Measurements from ENCODE around the gene NT5C2.
"Not testable (repeated sequence)": the region's sequence is repeated elsewhere in the genome, so short reads cannot be mapped to it uniquely, and the experiment has no call there.

The NT5C2 gene

DNA sequence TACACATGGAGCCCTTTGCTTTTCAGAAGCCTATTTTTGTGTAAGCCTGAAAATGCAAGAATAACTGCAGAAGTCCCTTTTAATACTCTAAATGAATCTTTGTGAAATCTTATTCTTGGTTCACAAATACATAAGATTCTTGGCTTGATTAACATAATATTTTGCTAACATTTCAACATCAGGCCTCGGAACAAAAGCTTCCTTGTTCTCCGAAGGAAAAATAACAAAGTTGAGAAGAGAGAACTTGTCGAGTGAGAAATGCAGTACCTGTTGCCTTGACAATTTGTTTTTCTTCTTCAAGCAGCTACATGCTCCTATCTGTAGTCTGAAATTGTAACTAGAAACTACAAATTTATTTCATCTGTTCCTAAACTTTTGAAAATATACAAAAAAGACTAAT, 8.5 kb downstream of the NT5C2 start:
- Mint-ChIP-seq H3K4me1 (peaks cover 21% of the 10 kb centered on the region), H3K4me3 (no peak overlapping the region), H3K27me3 (ENCODE audit: low read depth, poor library complexity) (no peaks in the 10 kb centered on the region), H3K36me3 (ENCODE audit: low read depth) (peaks cover 35% of the 10 kb centered on the region), H3K27ac (peak overlapping the region; percentile 79), H3K9me3 (no peaks in the 10 kb centered on the region)
- TF ChIP-seq, protein P1, sequence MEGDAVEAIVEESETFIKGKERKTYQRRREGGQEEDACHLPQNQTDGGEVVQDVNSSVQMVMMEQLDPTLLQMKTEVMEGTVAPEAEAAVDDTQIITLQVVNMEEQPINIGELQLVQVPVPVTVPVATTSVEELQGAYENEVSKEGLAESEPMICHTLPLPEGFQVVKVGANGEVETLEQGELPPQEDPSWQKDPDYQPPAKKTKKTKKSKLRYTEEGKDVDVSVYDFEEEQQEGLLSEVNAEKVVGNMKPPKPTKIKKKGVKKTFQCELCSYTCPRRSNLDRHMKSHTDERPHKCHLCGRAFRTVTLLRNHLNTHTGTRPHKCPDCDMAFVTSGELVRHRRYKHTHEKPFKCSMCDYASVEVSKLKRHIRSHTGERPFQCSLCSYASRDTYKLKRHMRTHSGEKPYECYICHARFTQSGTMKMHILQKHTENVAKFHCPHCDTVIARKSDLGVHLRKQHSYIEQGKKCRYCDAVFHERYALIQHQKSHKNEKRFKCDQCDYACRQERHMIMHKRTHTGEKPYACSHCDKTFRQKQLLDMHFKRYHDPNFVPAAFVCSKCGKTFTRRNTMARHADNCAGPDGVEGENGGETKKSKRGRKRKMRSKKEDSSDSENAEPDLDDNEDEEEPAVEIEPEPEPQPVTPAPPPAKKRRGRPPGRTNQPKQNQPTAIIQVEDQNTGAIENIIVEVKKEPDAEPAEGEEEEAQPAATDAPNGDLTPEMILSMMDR (IDR thresholded peaks at IDR 0.05) = no peak
- DNase-seq = no peak

DNA sequence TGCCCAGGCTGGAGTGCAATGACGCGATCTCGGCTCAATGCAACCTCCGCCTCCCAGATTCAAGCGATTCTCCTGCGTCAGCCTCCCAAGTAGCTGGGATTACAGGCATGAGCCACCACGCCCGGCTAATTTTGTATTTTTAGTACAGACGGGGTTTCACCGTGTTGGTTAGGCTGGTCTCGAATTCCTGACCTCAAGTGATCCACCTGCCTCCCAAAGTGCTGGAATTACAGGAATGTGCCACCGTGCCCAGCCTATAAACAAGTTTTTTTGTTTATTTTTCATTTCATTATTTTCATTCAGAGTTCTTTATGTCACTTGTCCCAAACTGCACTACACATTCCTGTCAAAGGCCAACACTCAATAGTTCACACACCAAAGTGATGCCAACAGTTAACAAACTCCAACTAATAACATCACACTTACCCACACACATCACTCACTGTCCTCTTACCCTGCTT, 9.1 kb downstream of the NT5C2 start:
- H3K27ac Mint-ChIP-seq = peak overlapping the region; percentile 79
- not testable (repeated sequence) for H3K9me3 Mint-ChIP-seq; DNase-seq; H3K4me3 Mint-ChIP-seq; H3K27me3 Mint-ChIP-seq (ENCODE audit: low read depth, poor library complexity)
- H3K36me3 Mint-ChIP-seq (ENCODE audit: low read depth) = peaks cover 35% of the 10 kb centered on the region
- peaks cover 20% of the 10 kb centered on the region for H3K4me1 Mint-ChIP-seq

DNA sequence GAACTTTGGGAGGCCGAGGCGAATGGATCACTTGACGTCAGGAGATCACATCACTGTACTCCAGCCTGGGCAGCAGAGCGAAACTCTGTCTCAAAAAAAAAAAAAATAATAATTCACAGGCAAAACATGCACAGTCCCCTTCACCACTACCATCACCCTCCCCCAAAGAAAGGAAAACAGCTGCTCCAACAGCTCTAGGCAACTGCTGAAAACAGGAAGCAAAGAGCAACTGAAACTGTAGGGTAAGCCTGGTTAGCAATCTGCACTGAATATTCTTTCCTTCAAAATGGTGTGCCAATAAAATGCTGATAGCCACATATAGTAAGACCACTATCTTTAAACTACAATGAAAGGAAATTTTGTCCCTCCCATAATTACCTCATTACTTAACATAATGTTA, 11.8 kb downstream of the NT5C2 start:
- H3K9me3 Mint-ChIP-seq = no peaks in the 10 kb centered on the region
- H3K27me3 Mint-ChIP-seq (ENCODE audit: low read depth, poor library complexity) = no peaks in the 10 kb centered on the region
- H3K36me3 Mint-ChIP-seq (ENCODE audit: low read depth) = peaks cover 27% of the 10 kb centered on the region
- no peak overlapping the region for H3K27ac Mint-ChIP-seq
- peaks cover 11% of the 10 kb centered on the region for H3K4me1 Mint-ChIP-seq
- no peak for DNase-seq
- no peak overlapping the region for H3K4me3 Mint-ChIP-seq
- TF ChIP-seq, protein P1 (IDR thresholded peaks at IDR 0.05) = no peak

DNA sequence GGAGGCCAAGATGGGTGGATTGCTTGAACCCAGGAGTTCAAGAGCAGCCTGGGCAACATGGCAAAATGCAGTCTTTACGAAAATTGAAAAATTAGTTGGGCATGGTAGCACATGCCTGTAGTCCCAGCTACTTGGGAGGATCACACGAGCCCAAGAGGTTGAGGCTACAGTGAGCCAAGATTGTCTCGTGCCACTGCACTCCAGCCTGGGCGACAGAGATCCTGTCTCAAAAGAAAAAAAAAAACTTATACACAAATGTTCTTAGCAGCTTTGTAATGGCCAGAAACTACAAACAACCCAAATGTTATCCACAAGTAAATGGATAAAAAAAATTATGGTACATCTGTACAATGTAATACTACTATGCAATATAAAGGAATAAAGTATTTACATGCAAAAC, 12.6 kb downstream of the NT5C2 start:
- TF ChIP-seq, protein P1 (IDR thresholded peaks at IDR 0.05) = no peak
- H3K27ac Mint-ChIP-seq = no peak overlapping the region
- H3K27me3 Mint-ChIP-seq (ENCODE audit: low read depth, poor library complexity) = no peaks in the 10 kb centered on the region
- peaks cover 11% of the 10 kb centered on the region for H3K4me1 Mint-ChIP-seq
- no peak for DNase-seq
- H3K4me3 Mint-ChIP-seq = no peak overlapping the region
- no peaks in the 10 kb centered on the region for H3K9me3 Mint-ChIP-seq
- peaks cover 31% of the 10 kb centered on the region for H3K36me3 Mint-ChIP-seq (ENCODE audit: low read depth)

DNA sequence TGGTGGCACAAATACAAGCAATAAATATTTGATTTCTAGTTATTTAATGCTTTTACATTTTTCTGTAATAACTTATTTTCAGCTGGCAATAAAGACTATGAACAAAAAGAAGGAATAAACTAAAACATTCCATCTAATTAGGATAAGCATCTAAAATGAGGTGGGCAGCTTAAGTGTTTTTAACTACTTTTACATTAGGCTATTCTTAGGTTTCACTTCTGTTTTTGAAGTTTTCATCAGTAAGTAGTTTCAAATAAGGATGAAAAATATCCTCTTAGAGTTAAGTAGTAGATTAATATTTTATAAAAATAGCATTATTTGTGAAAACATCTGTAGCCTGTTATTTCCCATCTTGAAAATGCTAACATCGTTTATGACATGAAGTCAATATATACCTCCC, 15.9 kb downstream of the NT5C2 start:
- no peaks in the 10 kb centered on the region for H3K9me3 Mint-ChIP-seq
- H3K27ac Mint-ChIP-seq = peak overlapping the region; percentile 75
- peaks cover 55% of the 10 kb centered on the region for H3K36me3 Mint-ChIP-seq (ENCODE audit: low read depth)
- no peak overlapping the region for H3K4me3 Mint-ChIP-seq
- TF ChIP-seq, protein P1 (IDR thresholded peaks at IDR 0.05) = no peak
- DNase-seq = no peak
- H3K4me1 Mint-ChIP-seq = no peaks in the 10 kb centered on the region
- no peaks in the 10 kb centered on the region for H3K27me3 Mint-ChIP-seq (ENCODE audit: low read depth, poor library complexity)

DNA sequence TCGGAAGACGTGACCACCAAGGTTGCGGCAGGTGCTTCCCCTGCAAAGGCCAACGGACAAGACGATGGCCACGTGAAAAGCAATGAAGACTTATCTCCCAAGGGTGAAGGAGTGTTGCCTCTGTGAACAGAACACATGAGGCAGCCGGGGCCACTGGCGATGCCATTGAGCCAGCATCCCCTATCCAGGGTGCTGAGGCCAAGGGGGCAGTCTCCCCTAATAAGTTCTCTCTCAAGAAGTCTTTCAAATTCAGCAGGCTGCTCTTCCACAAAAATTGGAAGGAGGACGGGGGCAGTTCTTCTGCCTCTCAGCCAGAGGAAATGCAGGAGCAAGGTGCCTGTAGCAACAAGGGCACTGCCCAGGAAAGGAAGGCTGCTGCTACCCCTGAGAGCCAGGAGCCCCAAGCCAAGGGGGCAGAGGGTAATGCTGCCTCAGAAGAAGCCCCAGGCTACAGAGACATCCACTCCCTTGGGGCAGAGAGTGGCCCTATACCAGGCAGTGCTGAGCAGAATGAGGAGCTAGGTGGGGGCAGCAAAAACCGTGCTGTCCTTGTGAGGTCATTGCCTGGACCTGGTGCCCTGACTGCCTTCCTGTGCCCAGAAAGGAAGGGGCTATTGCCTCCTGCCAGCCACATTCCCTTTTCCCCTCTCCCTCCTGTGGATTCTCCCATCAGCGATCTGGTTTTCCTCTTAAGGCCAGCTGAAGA, 17.3 kb downstream of the NT5C2 start:
- no peak for DNase-seq
- TF ChIP-seq, protein P1 (IDR thresholded peaks at IDR 0.05) = no peak
- H3K9me3 Mint-ChIP-seq = no peaks in the 10 kb centered on the region
- H3K36me3 Mint-ChIP-seq (ENCODE audit: low read depth) = peaks cover 48% of the 10 kb centered on the region
- no peaks in the 10 kb centered on the region for H3K27me3 Mint-ChIP-seq (ENCODE audit: low read depth, poor library complexity)
- H3K27ac Mint-ChIP-seq = no peak overlapping the region
- no peaks in the 10 kb centered on the region for H3K4me1 Mint-ChIP-seq
- no peak overlapping the region for H3K4me3 Mint-ChIP-seq

DNA sequence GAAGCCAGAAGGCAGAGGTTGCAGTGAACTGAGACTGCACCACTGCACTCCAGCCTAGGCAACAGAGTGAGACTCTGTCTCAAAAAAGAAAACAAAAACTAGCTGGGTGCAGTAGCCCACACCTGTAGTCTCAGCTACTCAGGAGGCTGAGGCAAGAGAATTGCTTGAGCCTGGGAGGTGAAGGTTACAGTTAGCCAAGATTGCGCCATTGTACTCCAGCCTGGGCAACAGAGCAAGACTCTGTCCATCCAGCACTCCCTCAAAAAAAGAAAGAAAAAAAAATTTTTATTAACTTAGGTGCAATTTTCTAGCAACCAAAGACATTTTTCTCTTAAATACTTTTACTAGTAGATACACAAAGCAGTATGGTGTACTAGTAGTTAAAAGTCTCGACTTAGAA, 18.7 kb downstream of the NT5C2 start:
- not testable (repeated sequence) for H3K4me1 Mint-ChIP-seq; H3K27ac Mint-ChIP-seq; H3K9me3 Mint-ChIP-seq; DNase-seq; H3K27me3 Mint-ChIP-seq (ENCODE audit: low read depth, poor library complexity); H3K4me3 Mint-ChIP-seq
- peaks cover 40% of the 10 kb centered on the region for H3K36me3 Mint-ChIP-seq (ENCODE audit: low read depth)

Data from nephron progenitor cell (in vitro differentiated cells).